Right lobe of liver (tissue), 6 donors: Measurements from ENCODE around the gene TSR1. TPM values are rescaled to one million over a fixed set of nuclear protein-coding genes. Genes with fewer than 3 reads are reported as not detected.

Experiments used
- ATAC-seq, 4 donors: fragments of 200-7000 bp; cut with Tn5 transposase; one replicate each; pipeline ENCODE4 v1.9.1; 2020; ENCODE audit warnings: mild to moderate bottlenecking in 4 of 4, moderate library complexity in 4 of 4
- DNase-seq, 3 donors: peaks; one replicate each; pipeline ENCODE4 v3.0.0-alpha.2; 2020
- H3K27ac ChIP-seq, 3 donors: fragments of 200-600 bp; one replicate each; pipeline ENCODE4 v1.8.0; 2022
- H3K27me3 ChIP-seq, 2 donors: fragments of 200-600 bp; one replicate each; pipeline ENCODE4 v1.8.0; 2022
- H3K36me3 ChIP-seq, 4 donors: fragments of 200-600 bp; sonication (generic) in 1 of 4; one replicate each; pipeline versions ENCODE4 v1.5.1 to v1.8.0; 2017 to 2022; ENCODE audit warnings: control low read depth in 1 of 4
- H3K4me1 ChIP-seq, 4 donors: fragments of 200-600 bp; sonication (generic) in 1 of 4; one replicate each; pipeline versions ENCODE4 v1.5.1 to v1.8.0; 2017 to 2022; ENCODE audit warnings: control low read depth in 1 of 4
- H3K4me3 ChIP-seq, 3 donors: fragments of 200-600 bp; one replicate each; pipeline ENCODE4 v1.8.0; 2022
- H3K9me3 ChIP-seq, 4 donors: fragments of 200-600 bp; sonication (generic) in 1 of 4; one replicate each; pipeline versions ENCODE4 v1.5.1 to v1.8.0; 2017 to 2022; ENCODE audit warnings: control low read depth in 1 of 4
- POLR2A ChIP-seq: fragments of 450-650 bp; IDR thresholded peaks from one replicate; pipeline ENCODE4 v1.6.1; 2017; ENCODE audit warnings: antibody characterized with exemption, mild to moderate bottlenecking
- WGBS: methylation state at CpG from one replicate; pipeline ENCODE4 v1.1.6; 2018; ENCODE audit warnings: low coverage, low lambda C conversion rate; ENCODE audit not compliant: insufficient coverage; ENCODE audit errors: missing lambda C conversion rate; 5-methylcytosine and 5-hydroxymethylcytosine counted together
- intact Hi-C, 2 donors: fragments of 100-400 bp; cut with DNase I; formaldehyde crosslinking; loops; one replicate each; pipeline versions ENCODE4 v1.11.2 to v1.14.1; 2022
- total RNA-seq, 6 experiments: library from RNA; depleted of rRNA in 2 of 6; stranded (reverse); fragments of >200 nt in 2 of 6; fragmentation: NEBNext Ultra II Directional in 3 of 6; extraction: Animal tissue kit (Norgen Biotek cat#: 25700) in 3 of 6; gene quantifications; one replicate each; pipeline versions ENCODE4 v1.1.0 to v1.2.4, GENCODE V29; 2016 to 2023
- TF ChIP-seq, protein P1 (sequence below), 4 donors: fragments of 200-600 bp in 3 of 4; fragments of 450-650 bp in 1 of 4; IDR thresholded peaks; one replicate each; pipeline versions ENCODE4 v1.5.1 to v1.8.0; 2016 to 2022; ENCODE audit warnings: antibody characterized with exemption in 4 of 4, mild to moderate bottlenecking in 2 of 4
- donor health status: DM: no; HTN: yes; CAD: no.
- donor health status: DM: no; HTN: no; CAD: no.
- donor health status: DM: no; HTN: no; CAD: no.
- donor health status: DM: no; HTN: yes; CAD: no.
- donor health status: DM: no; HTN: yes; CAD: no.

Gene TSR1
- total RNA-seq, 6 experiments from 2014 or later, result 9.7 to 26.2 (median 13.1) TPM

DNA sequence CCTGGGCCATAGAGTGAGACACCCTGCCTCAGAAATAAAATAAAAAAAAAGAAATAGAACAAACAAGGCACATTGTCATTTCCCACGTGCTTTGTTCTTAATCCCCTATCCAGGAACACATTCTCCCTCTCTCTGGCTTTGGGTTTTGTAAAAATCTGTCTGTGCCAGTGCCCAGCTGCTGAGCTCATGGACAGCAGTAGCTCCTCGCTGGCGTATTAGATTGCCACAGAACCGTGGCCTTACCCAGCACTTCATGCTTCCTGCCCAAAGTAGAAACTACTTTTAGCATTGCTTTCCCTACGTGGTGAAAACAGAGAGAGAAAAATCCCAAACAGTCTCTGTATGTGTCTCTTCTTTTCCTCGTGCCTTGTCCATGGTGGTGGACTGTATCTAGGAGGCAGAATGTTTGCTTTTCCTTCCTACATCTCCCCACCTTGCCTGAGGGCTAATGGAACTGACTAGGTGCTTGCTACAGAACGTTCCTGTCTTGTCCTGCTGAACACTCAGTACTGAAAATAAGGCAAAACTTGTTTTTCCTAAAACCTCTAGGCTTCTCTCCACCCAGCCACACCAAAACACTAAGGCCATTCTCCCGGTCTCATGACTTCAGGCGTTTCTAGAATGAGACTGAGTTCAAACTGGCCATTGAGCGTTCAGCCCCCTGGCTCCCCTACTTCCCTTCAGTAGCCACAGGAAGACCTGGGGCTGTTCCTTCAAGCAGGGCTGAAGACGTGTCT, 38.5 kb upstream of the TSR1 start:
- 78% methylated on average over 8 of the region's 11 CpGs for WGBS
- H3K27ac ChIP-seq, result no peak overlapping the region
- DNase-seq (no peak), ATAC-seq (no peak)
- no peak overlapping the region for H3K4me3 ChIP-seq
- intact Hi-C loops, result no loop called here
- H3K4me1 ChIP-seq, result no peaks in the 10 kb centered on the region
- H3K27me3 ChIP-seq, result no peaks in the 10 kb centered on the region
- no peaks in the 10 kb centered on the region for H3K9me3 ChIP-seq
- TF ChIP-seq POLR2A, result no peak
- TF ChIP-seq, protein P1, sequence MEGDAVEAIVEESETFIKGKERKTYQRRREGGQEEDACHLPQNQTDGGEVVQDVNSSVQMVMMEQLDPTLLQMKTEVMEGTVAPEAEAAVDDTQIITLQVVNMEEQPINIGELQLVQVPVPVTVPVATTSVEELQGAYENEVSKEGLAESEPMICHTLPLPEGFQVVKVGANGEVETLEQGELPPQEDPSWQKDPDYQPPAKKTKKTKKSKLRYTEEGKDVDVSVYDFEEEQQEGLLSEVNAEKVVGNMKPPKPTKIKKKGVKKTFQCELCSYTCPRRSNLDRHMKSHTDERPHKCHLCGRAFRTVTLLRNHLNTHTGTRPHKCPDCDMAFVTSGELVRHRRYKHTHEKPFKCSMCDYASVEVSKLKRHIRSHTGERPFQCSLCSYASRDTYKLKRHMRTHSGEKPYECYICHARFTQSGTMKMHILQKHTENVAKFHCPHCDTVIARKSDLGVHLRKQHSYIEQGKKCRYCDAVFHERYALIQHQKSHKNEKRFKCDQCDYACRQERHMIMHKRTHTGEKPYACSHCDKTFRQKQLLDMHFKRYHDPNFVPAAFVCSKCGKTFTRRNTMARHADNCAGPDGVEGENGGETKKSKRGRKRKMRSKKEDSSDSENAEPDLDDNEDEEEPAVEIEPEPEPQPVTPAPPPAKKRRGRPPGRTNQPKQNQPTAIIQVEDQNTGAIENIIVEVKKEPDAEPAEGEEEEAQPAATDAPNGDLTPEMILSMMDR (IDR thresholded peaks at IDR 0.05), result no peak
- peaks cover 0 to 2% (median 0%) of the 10 kb centered on the region in 4 donors for H3K36me3 ChIP-seq

- WGBS, result no CpG with 5 or more reads among the region's 18 CpGs
- intact Hi-C loops, result no loop called here
- DNase-seq, result no peak
Measured at GRCh38 chr17:2373179-2373578, 36.9 kb upstream of the TSR1 start.

GRCh38 chr17:2372681-2373080, 36.4 kb upstream of the TSR1 start:
- no peaks in the 10 kb centered on the region for H3K27me3 ChIP-seq
- intact Hi-C loops, result no loop called here
- H3K36me3 ChIP-seq, result peaks cover 0 to 2% (median 0%) of the 10 kb centered on the region in 4 donors
- H3K9me3 ChIP-seq, result no peaks in the 10 kb centered on the region
- ATAC-seq (no peak), DNase-seq (no peak)
- no peak overlapping the region for H3K4me3 ChIP-seq
- H3K27ac ChIP-seq, result no peak overlapping the region
- WGBS, result 100% methylated on average over 7 of the region's 16 CpGs
- H3K4me1 ChIP-seq, result no peaks in the 10 kb centered on the region
- no peak for TF ChIP-seq POLR2A
- TF ChIP-seq, protein P1 (IDR thresholded peaks at IDR 0.05), result no peak

More at GRCh38 chr17:2373179-2373578, 36.9 kb upstream of the TSR1 start:
- Histone ChIP-seq H3K27ac (no peak overlapping the region), H3K4me3 (no peak overlapping the region), H3K36me3 (peaks cover 0 to 2% (median 0%) of the 10 kb centered on the region in 4 donors), H3K9me3 (no peaks in the 10 kb centered on the region), H3K27me3 (no peaks in the 10 kb centered on the region), H3K4me1 (no peaks in the 10 kb centered on the region)
- ATAC-seq, result no peak
- TF ChIP-seq POLR2A, result no peak
- TF ChIP-seq, protein P1 (IDR thresholded peaks at IDR 0.05), result no peak

DNA sequence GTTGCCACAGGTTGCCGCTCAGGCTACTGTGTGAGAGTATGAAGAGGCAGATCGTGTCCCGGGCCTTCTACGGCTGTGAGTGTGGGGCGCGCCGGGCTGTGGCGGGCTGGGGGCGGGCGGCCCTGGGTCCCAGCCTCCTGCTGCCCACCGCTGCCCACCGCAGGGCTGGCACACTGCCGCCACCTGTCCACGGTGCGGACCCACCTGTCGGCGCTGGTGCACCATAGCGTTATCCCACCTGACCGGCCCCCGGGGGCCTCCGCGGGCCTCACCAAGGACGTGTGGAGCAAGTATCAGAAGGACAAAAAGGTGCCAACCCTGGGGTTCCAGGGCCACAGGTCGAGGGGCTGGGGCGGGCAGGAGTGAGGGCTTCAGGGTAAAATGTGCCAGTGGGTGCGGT, 35.9 kb upstream of the TSR1 start:
- WGBS, result 96% methylated on average over 13 of the region's 26 CpGs
- intact Hi-C loops, result no loop called here
- DNase-seq (no peak), ATAC-seq (no peak)
- Histone ChIP-seq H3K9me3 (no peaks in the 10 kb centered on the region), H3K4me1 (no peaks in the 10 kb centered on the region), H3K4me3 (no peak overlapping the region), H3K27ac (no peak overlapping the region), H3K27me3 (no peaks in the 10 kb centered on the region), H3K36me3 (peaks cover 0 to 2% (median 0%) of the 10 kb centered on the region in 4 donors)
- no peak for TF ChIP-seq POLR2A
